ENCODE results near the gene EXOC7.

EXOC7 gene

DNA sequence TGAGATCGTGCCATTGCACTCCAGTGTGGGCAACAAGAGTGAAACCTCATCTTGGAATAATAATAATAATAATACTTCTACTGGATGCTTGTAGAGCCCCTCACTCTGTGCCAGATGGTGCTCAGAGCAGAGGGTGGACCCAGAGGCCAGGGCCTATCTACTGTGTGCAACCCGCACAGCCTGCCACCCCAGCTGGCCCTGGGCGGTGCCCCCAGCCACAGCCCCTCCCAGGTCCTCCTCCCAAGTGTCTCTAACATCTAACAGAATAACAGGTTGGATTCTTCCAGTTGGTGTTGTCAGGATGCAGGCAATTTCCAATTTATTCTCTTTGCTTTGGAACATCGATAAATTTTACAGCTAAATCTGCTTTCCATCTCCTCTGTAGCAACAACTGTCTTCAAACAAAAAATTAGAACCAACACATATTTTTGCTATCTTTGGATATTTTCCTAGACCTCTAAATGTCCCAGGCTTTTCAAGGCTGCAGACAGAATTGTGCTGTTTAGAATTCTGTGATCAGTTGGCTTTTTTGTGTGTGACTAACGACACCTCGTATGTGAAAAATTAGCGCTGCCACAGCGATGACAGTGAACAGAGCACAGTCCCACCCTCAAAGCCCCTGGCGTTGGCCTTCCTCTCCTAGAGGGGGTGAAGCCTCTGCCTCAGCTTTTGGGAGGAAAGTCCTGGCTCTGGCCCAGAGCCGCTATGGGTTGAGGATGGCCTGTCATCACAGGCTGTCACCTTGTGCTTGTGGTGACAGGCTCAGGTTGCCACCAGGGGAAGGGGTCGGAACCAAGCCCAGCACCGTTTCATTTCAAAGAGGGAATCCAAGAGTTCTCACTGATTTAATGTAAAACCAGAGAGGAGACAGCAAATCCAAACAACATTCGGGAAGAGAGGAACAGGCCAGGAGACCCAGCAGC lies 68.9 kb downstream of the EXOC7 start:
- no peak for DNase-seq

DNA sequence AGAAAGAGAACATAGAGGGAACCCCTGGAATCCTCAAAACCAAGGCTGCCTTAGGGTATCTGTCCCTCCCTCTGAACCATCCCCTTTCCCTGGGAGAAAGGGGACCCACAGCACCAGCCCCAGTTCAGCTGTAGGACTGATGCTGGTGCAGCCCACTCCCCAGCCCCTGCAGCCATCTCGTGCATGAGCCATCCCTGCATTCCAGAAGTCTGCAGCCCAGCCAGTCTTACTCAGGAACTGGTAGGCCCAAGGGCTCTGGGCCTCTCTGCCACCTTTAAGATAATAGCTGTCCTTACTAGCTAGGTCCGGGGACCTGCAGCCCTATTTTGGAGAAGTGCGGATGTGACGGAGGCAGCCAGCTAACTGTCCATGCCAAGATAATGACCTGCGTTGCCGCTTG lies 70.4 kb downstream of the EXOC7 start:
- no peak for DNase-seq

DNA sequence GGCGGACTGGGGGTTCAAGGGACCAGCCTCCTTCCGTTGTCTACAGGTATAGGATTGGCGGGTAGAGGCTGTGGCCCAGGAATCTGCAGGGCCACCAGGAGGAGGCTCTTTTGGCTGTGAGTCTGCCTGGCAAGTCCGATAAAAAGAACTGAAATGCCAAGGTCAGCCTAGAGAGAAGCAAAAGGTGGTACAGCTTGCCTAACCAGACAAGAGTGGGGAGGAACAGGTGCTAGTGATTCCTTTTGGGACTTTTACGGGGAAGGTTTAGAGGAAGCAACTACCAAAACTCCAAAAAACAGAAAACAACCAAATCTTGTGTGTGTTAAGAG lies 70.8 kb downstream of the EXOC7 start:
- no peak for DNase-seq

DNA sequence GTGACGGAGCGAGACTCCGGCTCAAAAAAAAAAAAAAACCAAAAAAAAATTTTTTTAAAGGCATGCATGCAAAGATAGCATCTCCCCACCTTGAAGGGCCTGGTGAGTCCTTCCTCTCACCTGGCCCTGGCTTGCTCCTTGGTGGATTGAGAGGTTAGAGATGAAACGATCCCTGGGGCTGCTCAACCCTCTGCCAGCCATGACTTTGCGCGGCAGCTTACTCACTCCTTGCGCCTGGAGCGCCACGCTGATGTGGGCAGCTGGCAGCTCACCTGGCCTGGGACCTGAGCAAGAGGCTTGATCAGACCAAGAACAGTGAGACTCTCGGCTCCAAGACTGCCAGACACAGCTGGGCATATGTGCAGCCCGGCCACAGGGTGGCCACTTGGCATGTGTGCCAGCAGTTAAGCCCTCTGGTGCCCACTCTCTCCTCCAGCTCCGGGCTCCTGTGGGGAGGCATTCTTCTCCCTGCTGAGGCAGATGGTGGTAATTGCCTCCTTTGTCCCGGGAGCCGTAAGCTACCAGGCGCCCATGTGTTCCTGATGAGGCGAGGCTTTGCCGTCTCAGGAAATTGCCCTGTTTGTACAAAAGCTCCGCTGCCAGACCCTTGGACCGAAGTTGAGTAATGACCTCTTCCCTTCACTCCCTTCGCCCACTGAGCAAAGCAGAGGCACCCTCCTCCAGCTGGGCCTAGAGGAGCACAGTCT lies 71.4 kb downstream of the EXOC7 start:
- DNase-seq = no peak
